IPS-20b (cell line): ENCODE measurements around the gene GALNT16.

Experiments
- H3K27ac ChIP-seq: one replicate; pipeline ENCODE4 v1.5.1; 2013; ENCODE audit warnings: low read length
- H3K27me3 ChIP-seq: 2 replicates; pipeline ENCODE4 v1.6.1; 2013; ENCODE audit warnings: mild to moderate bottlenecking, low read length, inconsistent platforms; ENCODE audit not compliant: insufficient read depth
- H3K36me3 ChIP-seq: 2 replicates; pipeline ENCODE4 v1.6.1; 2013; ENCODE audit warnings: low read depth, mild to moderate bottlenecking, inconsistent platforms, low read length, moderate library complexity; ENCODE audit not compliant: insufficient read depth
- H3K4me1 ChIP-seq: 2 replicates; pipeline ENCODE4 v1.6.1; 2013; ENCODE audit warnings: mild to moderate bottlenecking, control low read depth, inconsistent platforms, low read length, moderate library complexity; ENCODE audit not compliant: insufficient read depth
- H3K4me3 ChIP-seq: 2 replicates; pipeline ENCODE4 v1.5.1; 2013; ENCODE audit warnings: mild to moderate bottlenecking, low read length, inconsistent platforms
- H3K9ac ChIP-seq: 2 replicates; pipeline ENCODE4 v1.6.1; 2013; ENCODE audit warnings: low read depth, mild to moderate bottlenecking, inconsistent platforms, low read length, moderate library complexity
- H3K9me3 ChIP-seq: 2 replicates; pipeline ENCODE4 v1.6.1; 2013; ENCODE audit warnings: mild to moderate bottlenecking, low read depth, low read length, inconsistent platforms; ENCODE audit not compliant: insufficient read depth

Gene GALNT16

GRCh38 chr14:69321601-69322330, 61.8 kb downstream of the GALNT16 start:
- no peak overlapping the region for H3K27ac ChIP-seq
- H3K4me3 ChIP-seq = no peak overlapping the region
- H3K4me1 ChIP-seq = peaks cover 14% of the 10 kb centered on the region
- no peaks in the 10 kb centered on the region for H3K9me3 ChIP-seq
- no peak overlapping the region for H3K9ac ChIP-seq
- H3K27me3 ChIP-seq = no peaks in the 10 kb centered on the region
- H3K36me3 ChIP-seq = no peaks in the 10 kb centered on the region

- H3K4me3 ChIP-seq = no peak overlapping the region
- H3K9ac ChIP-seq = no peak overlapping the region
- H3K36me3 ChIP-seq = no peaks in the 10 kb centered on the region
- no peak overlapping the region for H3K27ac ChIP-seq
- H3K27me3 ChIP-seq = no peaks in the 10 kb centered on the region
- no peaks in the 10 kb centered on the region for H3K9me3 ChIP-seq
- peaks cover 14% of the 10 kb centered on the region for H3K4me1 ChIP-seq
These were observed 63.5 kb downstream of the GALNT16 start for GRCh38 chr14:69323266-69323998.

- Histone ChIP-seq H3K4me1 (peaks cover 14% of the 10 kb centered on the region), H3K27ac (no peak overlapping the region), H3K9me3 (no peaks in the 10 kb centered on the region), H3K27me3 (no peaks in the 10 kb centered on the region), H3K36me3 (no peaks in the 10 kb centered on the region), H3K9ac (no peak overlapping the region), H3K4me3 (no peak overlapping the region)
These were observed 64.0 kb downstream of the GALNT16 start for GRCh38 chr14:69323999-69324282.

- no peak overlapping the region for H3K9ac ChIP-seq
- H3K9me3 ChIP-seq = no peaks in the 10 kb centered on the region
- H3K36me3 ChIP-seq = no peaks in the 10 kb centered on the region
- no peak overlapping the region for H3K4me3 ChIP-seq
- H3K27ac ChIP-seq = no peak overlapping the region
- H3K4me1 ChIP-seq = peaks cover 14% of the 10 kb centered on the region
- no peaks in the 10 kb centered on the region for H3K27me3 ChIP-seq
These were observed 64.5 kb downstream of the GALNT16 start for GRCh38 chr14:69324341-69324931.

GRCh38 chr14:69325086-69325485, 65.1 kb downstream of the GALNT16 start:
- H3K9ac ChIP-seq = no peak overlapping the region
- no peaks in the 10 kb centered on the region for H3K36me3 ChIP-seq
- no peaks in the 10 kb centered on the region for H3K27me3 ChIP-seq
- no peak overlapping the region for H3K4me3 ChIP-seq
- H3K27ac ChIP-seq = no peak overlapping the region
- no peaks in the 10 kb centered on the region for H3K9me3 ChIP-seq
- H3K4me1 ChIP-seq = peaks cover 14% of the 10 kb centered on the region

GRCh38 chr14:69325646-69326265, 65.8 kb downstream of the GALNT16 start:
- H3K36me3 ChIP-seq = no peaks in the 10 kb centered on the region
- H3K27me3 ChIP-seq = no peaks in the 10 kb centered on the region
- H3K4me1 ChIP-seq = peaks cover 14% of the 10 kb centered on the region
- no peaks in the 10 kb centered on the region for H3K9me3 ChIP-seq
- H3K4me3 ChIP-seq = no peak overlapping the region
- no peak overlapping the region for H3K9ac ChIP-seq
- no peak overlapping the region for H3K27ac ChIP-seq

- Histone ChIP-seq H3K4me3 (no peak overlapping the region), H3K27me3 (no peaks in the 10 kb centered on the region), H3K36me3 (no peaks in the 10 kb centered on the region), H3K9ac (no peak overlapping the region), H3K9me3 (no peaks in the 10 kb centered on the region), H3K4me1 (peaks cover 14% of the 10 kb centered on the region), H3K27ac (no peak overlapping the region)
These were observed 66.7 kb downstream of the GALNT16 start for GRCh38 chr14:69326611-69327010.

GRCh38 chr14:69327507-69327906, 67.5 kb downstream of the GALNT16 start:
- Histone ChIP-seq H3K27ac (no peak overlapping the region), H3K9me3 (no peaks in the 10 kb centered on the region), H3K4me1 (peaks cover 14% of the 10 kb centered on the region), H3K4me3 (no peak overlapping the region), H3K27me3 (no peaks in the 10 kb centered on the region), H3K36me3 (no peaks in the 10 kb centered on the region), H3K9ac (no peak overlapping the region)

GRCh38 chr14:69328317-69328716, 68.4 kb downstream of the GALNT16 start:
- H3K27ac ChIP-seq = no peak overlapping the region
- H3K4me3 ChIP-seq = no peak overlapping the region
- H3K4me1 ChIP-seq = peaks cover 13% of the 10 kb centered on the region
- no peaks in the 10 kb centered on the region for H3K9me3 ChIP-seq
- no peaks in the 10 kb centered on the region for H3K27me3 ChIP-seq
- H3K36me3 ChIP-seq = no peaks in the 10 kb centered on the region
- H3K9ac ChIP-seq = no peak overlapping the region

- no peak overlapping the region for H3K27ac ChIP-seq
- H3K27me3 ChIP-seq = no peaks in the 10 kb centered on the region
- H3K4me1 ChIP-seq = peaks cover 8% of the 10 kb centered on the region
- no peak overlapping the region for H3K4me3 ChIP-seq
- H3K9ac ChIP-seq = no peak overlapping the region
- no peaks in the 10 kb centered on the region for H3K9me3 ChIP-seq
- no peaks in the 10 kb centered on the region for H3K36me3 ChIP-seq
These were observed 68.8 kb downstream of the GALNT16 start for GRCh38 chr14:69328765-69329164.

GRCh38 chr14:69331206-69331605, 71.2 kb downstream of the GALNT16 start:
- no peaks in the 10 kb centered on the region for H3K27me3 ChIP-seq
- no peak overlapping the region for H3K27ac ChIP-seq
- no peak overlapping the region for H3K9ac ChIP-seq
- no peak overlapping the region for H3K4me3 ChIP-seq
- no peaks in the 10 kb centered on the region for H3K9me3 ChIP-seq
- H3K4me1 ChIP-seq = no peaks in the 10 kb centered on the region
- H3K36me3 ChIP-seq = no peaks in the 10 kb centered on the region
